SW 1271 (cell line): ENCODE data around the gene REC114.
"Not testable (repeated sequence)": the region's sequence is repeated elsewhere in the genome, so short reads cannot be mapped to it uniquely, and the experiment has no call there.

Experiments used
- DNase-seq, 2 experiments: peaks; one replicate each; lab custom pipeline; 2025; lab: John Stamatoyannopoulos, UW

Gene REC114

GRCh38 chr15:73442968-73443367 is at the start of gene REC114:
Gene REC114 (plus strand): TSS chr15:73443164. CDS start chr15:73443186, 22 bp downstream.
- no peak for DNase-seq

GRCh38 chr15:73393336-73393735 is 49.6 kb upstream of the REC114 start:
- DNase-seq = no peak

GRCh38 chr15:73394782-73395181 is 48.2 kb upstream of the REC114 start:
- no peak for DNase-seq

- DNase-seq = no peak
Measured at GRCh38 chr15:73395671-73396070, 47.3 kb upstream of the REC114 start.

GRCh38 chr15:73397461-73397860 is 45.5 kb upstream of the REC114 start:
- DNase-seq = no peak

GRCh38 chr15:73398861-73399260 is 44.1 kb upstream of the REC114 start:
- DNase-seq = no peak

- DNase-seq = not testable (repeated sequence)
Measured at GRCh38 chr15:73400222-73400621, 42.7 kb upstream of the REC114 start.

- DNase-seq = no peak
Measured at GRCh38 chr15:73403171-73403570, 39.8 kb upstream of the REC114 start.

GRCh38 chr15:73414876-73415275 is 28.1 kb upstream of the REC114 start:
- no peak for DNase-seq

- DNase-seq = no peak
Measured at GRCh38 chr15:73424506-73424905, 18.5 kb upstream of the REC114 start.

- DNase-seq = no peak
Measured at GRCh38 chr15:73425510-73425909, 17.5 kb upstream of the REC114 start.

GRCh38 chr15:73426323-73426994 is 16.5 kb upstream of the REC114 start:
- DNase-seq = no peak

GRCh38 chr15:73431329-73431728 is 11.6 kb upstream of the REC114 start:
- not testable (repeated sequence) for DNase-seq

GRCh38 chr15:73433873-73434272 is 9.1 kb upstream of the REC114 start:
- DNase-seq = no peak

- DNase-seq = no peak
Measured at GRCh38 chr15:73436613-73437012, 6.4 kb upstream of the REC114 start.

- DNase-seq = no peak
Measured at GRCh38 chr15:73437543-73438109, 5.3 kb upstream of the REC114 start.

GRCh38 chr15:73438651-73439050 is 4.3 kb upstream of the REC114 start:
- DNase-seq = no peak

- DNase-seq = no peak
Measured at GRCh38 chr15:73440571-73440970, 2.4 kb upstream of the REC114 start.

GRCh38 chr15:73442421-73442820 is 543 bp upstream of the REC114 start:
- no peak for DNase-seq

- DNase-seq = not testable (repeated sequence)
Measured at GRCh38 chr15:73447471-73447870, 4.5 kb downstream of the REC114 start.

GRCh38 chr15:73448158-73448758 is 5.3 kb downstream of the REC114 start:
- not testable (repeated sequence) for DNase-seq

GRCh38 chr15:73449980-73450379 is 7.0 kb downstream of the REC114 start:
- DNase-seq = not testable (repeated sequence)

GRCh38 chr15:73454096-73454495 is 11.1 kb downstream of the REC114 start:
- no peak for DNase-seq
